ENCODE measurements around the gene PCDHGC4. TPM values are rescaled to one million over a fixed set of nuclear protein-coding genes. Genes with fewer than 3 reads are reported as not detected.

PCDHGC4 gene
- total and polyA plus RNA-seq, 2 donors (not counting 3 experiments of a cell fraction or from before 2014, with no cell fraction given) = 0.25 to 2.1 TPM

GRCh38 chr5:141511771-141512325 is 27.0 kb downstream of the PCDHGC4 start:
- intact Hi-C loops (cut with micrococcal nuclease) (loop anchor here (1.0 to 2.0 kb wide), 2 partner anchors 36 to 49 kb away; no protein-coding TSS in a partner anchor), dilution Hi-C loops (cut with MboI; ENCODE audit: extremely low pct_ligation_motif_present, low sequenced_read_pairs) (no loop called here)
- H3K27ac ChIP-seq (ENCODE audit: insufficient read depth, low read depth, low read length) = no peak overlapping the region
- peaks cover 31% of the 10 kb centered on the region for H3K4me1 ChIP-seq (ENCODE audit: control insufficient read depth, extremely low read depth, insufficient read depth, low read length)
- H3K9me1 ChIP-seq (replicated peaks; ENCODE audit: control insufficient read depth, extremely low read depth, insufficient read depth, low read length) = no peaks in the 10 kb centered on the region
- H2AFZ ChIP-seq (ENCODE audit: low read depth, low read length) = no peak overlapping the region
- no peak overlapping the region for H3K4me2 ChIP-seq (ENCODE audit: insufficient read depth, low read length)
- no peak overlapping the region for H3K4me3 ChIP-seq (replicated peaks in 1 of 3; ENCODE audit: insufficient read depth in 1 of 3, low read depth in 1 of 3, low read length in 3 of 3)
- FAIRE-seq (no peak), DNase-seq (ENCODE audit: low read depth, low spot score) (no peak)
- H4K20me1 ChIP-seq (replicated peaks; ENCODE audit: control insufficient read depth, extremely low read depth, insufficient read depth, low read length) = no peaks in the 10 kb centered on the region
- H3K9ac ChIP-seq (replicated peaks; ENCODE audit: extremely low read depth, insufficient read depth, low read length) = no peak overlapping the region
- H3K9me3 ChIP-seq (replicated peaks; ENCODE audit: control insufficient read depth, insufficient read depth, low read length) = no peaks in the 10 kb centered on the region
- TF ChIP-seq MYC (IDR thresholded peaks at IDR 0.05; ENCODE audit: low read depth, low read length) (no peak), MAX (IDR thresholded peaks at IDR 0.05; ENCODE audit: insufficient read depth, insufficient read length) (no peak), JUN (IDR thresholded peaks at IDR 0.05; ENCODE audit: borderline replicate concordance, insufficient read depth, insufficient read length, low read depth) (no peak), POLR2A (IDR thresholded peaks at IDR 0.05; ENCODE audit: low read depth, low read length) (no peak), GATA2 (IDR thresholded peaks at IDR 0.05; ENCODE audit: insufficient read depth, insufficient read length, low read depth, low read length) (no peak), POLR2AphosphoS5 (IDR thresholded peaks at IDR 0.05; ENCODE audit: insufficient read depth, low read depth, low read length) (no peak), FOS (IDR thresholded peaks at IDR 0.05; ENCODE audit: borderline replicate concordance, insufficient read depth, low read length) (no peak), EZH2 (IDR thresholded peaks at IDR 0.05; ENCODE audit: borderline replicate concordance, low read depth, low read length, severe bottlenecking) (no peak), CTCF (IDR thresholded peaks at IDR 0.05; ENCODE audit: extremely low read depth in 1 of 2, insufficient read depth in 1 of 2, low read depth in 1 of 2, low read length in 2 of 2) (no peak)
- ChIA-PET POLR2A (no interaction called here), CTCF (interaction anchor here (0.6 to 9.8 kb wide), 13 partner anchors 10 to 173 kb away, joined by 3 to 158 read pairs (median 13); partner anchors contain the start of genes PCDHGA11, PCDHGA12, PCDHGA2 and PCDHGC3)
- H3K27me3 ChIP-seq (ENCODE audit: control insufficient read depth in 2 of 2, insufficient read depth in 2 of 2, low read length in 2 of 2) = no peaks in the 10 kb centered on the region
- H3K36me3 ChIP-seq (ENCODE audit: control insufficient read depth in 2 of 2, extremely low read depth in 1 of 2, insufficient read depth in 2 of 2, low read length in 2 of 2) = peaks cover 2 to 9% of the 10 kb centered on the region in 2 experiments
- no peaks in the 10 kb centered on the region for H3K79me2 ChIP-seq (ENCODE audit: control insufficient read depth, insufficient read depth, low read length)
- no TSS peak for BruUV-seq (replicated peaks)
